Gastroesophageal sphincter (tissue), 3 donors: Measurements from ENCODE around the gene B3GNT2.

Source experiments
- CTCF ChIP-seq, 4 experiments: fragments of 200-600 bp in 2 of 4; fragments of 450-650 bp in 2 of 4; sonication (generic) in 1 of 4; IDR thresholded peaks; one replicate each; pipeline ENCODE4 v1.5.1; 2017 to 2019; ENCODE audit warnings: antibody characterized with exemption in 4 of 4, mild to moderate bottlenecking in 2 of 4, moderate library complexity in 2 of 4
- POLR2A ChIP-seq, 2 donors: fragments of 450-650 bp; IDR thresholded peaks; one replicate each; pipeline ENCODE4 v1.6.1; 2017; ENCODE audit warnings: antibody characterized with exemption in 2 of 2, mild to moderate bottlenecking in 2 of 2, moderate library complexity in 1 of 2
- POLR2AphosphoS5 ChIP-seq: sonication (generic); formaldehyde crosslinking; IDR thresholded peaks from one replicate; pipeline ENCODE4 v1.6.1; 2017; ENCODE audit warnings: antibody characterized with exemption

- TF ChIP-seq POLR2A (IDR thresholded peaks at IDR 0.05) (no peak), CTCF (IDR thresholded peaks at IDR 0.05) (no peak), POLR2AphosphoS5 (no peak)
These were observed 5.4 kb downstream of the B3GNT2 start for GRCh38 chr2:62201307-62201706.
